Kidney (tissue), 14 donors: ENCODE measurements around the gene C19orf85. TPM values are rescaled to one million over a fixed set of nuclear protein-coding genes. Genes with fewer than 3 reads are reported as not detected.

Experiments
- DNase-seq, 5 donors: peaks; one replicate each; pipeline ENCODE4 v3.0.0-alpha.2; 2013 to 2020
- FAIRE-seq: peaks from 2 replicates; lab custom pipeline; 2012; peaks lifted over from hg19 to GRCh38; lab: Jason Lieb, UNC
- H3K27ac ChIP-seq, 2 donors: one replicate each; pipeline ENCODE4 v1.7.0; 2013; ENCODE audit warnings: low read depth in 2 of 2, low read length in 2 of 2, inconsistent platforms in 1 of 2
- H3K27me3 ChIP-seq: one replicate; pipeline ENCODE4 v1.7.1; 2013; ENCODE audit warnings: low read length, inconsistent platforms; ENCODE audit not compliant: control insufficient read depth, insufficient read depth
- H3K36me3 ChIP-seq, 3 donors: one replicate each; pipeline versions ENCODE4 v1.7.0 to v1.7.1; 2013; ENCODE audit warnings: low read length in 3 of 3, control low read depth in 1 of 3, inconsistent platforms in 1 of 3; ENCODE audit not compliant: insufficient read depth in 3 of 3, control insufficient read depth in 2 of 3
- H3K4me1 ChIP-seq, 3 donors: one replicate each; pipeline versions ENCODE4 v1.7.0 to v1.7.1; 2013; ENCODE audit warnings: low read length in 3 of 3, inconsistent platforms in 1 of 3, low read depth in 1 of 3; ENCODE audit not compliant: control insufficient read depth in 2 of 3, insufficient read depth in 2 of 3
- H3K4me3 ChIP-seq, 3 donors: one replicate each; pipeline versions ENCODE4 v1.7.0 to v1.8.1; 2013; ENCODE audit warnings: low read length in 3 of 3, control low read depth in 1 of 3, inconsistent platforms in 1 of 3
- H3K9ac ChIP-seq, 3 donors: one replicate each; pipeline versions ENCODE4 v1.7.0 to v1.7.1; 2013; ENCODE audit warnings: low read length in 3 of 3, control low read depth in 1 of 3, inconsistent platforms in 1 of 3
- H3K9me3 ChIP-seq, 3 donors: one replicate each; pipeline versions ENCODE4 v1.7.0 to v1.7.1; 2013; ENCODE audit warnings: low read length in 3 of 3, control low read depth in 1 of 3, inconsistent platforms in 1 of 3; ENCODE audit not compliant: control insufficient read depth in 2 of 3, insufficient read depth in 1 of 3
- intact Hi-C: fragments of 100-400 bp; cut with DNase I; formaldehyde crosslinking; loops from one replicate; pipeline ENCODE4 v1.11.1; 2022
- polyA plus RNA-seq: library from polyadenylated mRNA; stranded (reverse); fragments of 350-450 nt; fragmentation: Illumina TruSeq; extraction: RNeasy Lipid Tissue Mini Kit (QIAGEN cat#74804); gene quantifications from one replicate; pipeline ENCODE4 v1.2.3, GENCODE V29; 2014; ENCODE audit warnings: low read depth, low replicate concordance; ENCODE audit not compliant: insufficient read depth
- total RNA-seq: library from RNA; stranded (reverse); fragmentation: NEBNext Ultra II Directional; extraction: Animal tissue kit (Norgen Biotek cat#: 25700); gene quantifications from one replicate; pipeline ENCODE4 v1.2.1, GENCODE V29; 2021
- TF ChIP-seq, protein P1 (sequence below): IDR thresholded peaks from 3 replicates; pipeline ENCODE4 v1.5.1; 2012; ENCODE audit warnings: mild to moderate bottlenecking, moderate library complexity, borderline replicate concordance; ENCODE audit not compliant: insufficient read depth; ENCODE audit errors: extremely low read depth
- donor health status: control.
- donor health status: control.
- donor health status: control.
- donor health status: control.
- donor health status: control.
- donor health status: DM: yes; HTN: yes; CAD: no.
- donor health status: Normal renal cell carcinoma (clear cell type).

The C19orf85 gene
- total and polyA plus RNA-seq, 2 donors from 2014 or later: not detected

DNA sequence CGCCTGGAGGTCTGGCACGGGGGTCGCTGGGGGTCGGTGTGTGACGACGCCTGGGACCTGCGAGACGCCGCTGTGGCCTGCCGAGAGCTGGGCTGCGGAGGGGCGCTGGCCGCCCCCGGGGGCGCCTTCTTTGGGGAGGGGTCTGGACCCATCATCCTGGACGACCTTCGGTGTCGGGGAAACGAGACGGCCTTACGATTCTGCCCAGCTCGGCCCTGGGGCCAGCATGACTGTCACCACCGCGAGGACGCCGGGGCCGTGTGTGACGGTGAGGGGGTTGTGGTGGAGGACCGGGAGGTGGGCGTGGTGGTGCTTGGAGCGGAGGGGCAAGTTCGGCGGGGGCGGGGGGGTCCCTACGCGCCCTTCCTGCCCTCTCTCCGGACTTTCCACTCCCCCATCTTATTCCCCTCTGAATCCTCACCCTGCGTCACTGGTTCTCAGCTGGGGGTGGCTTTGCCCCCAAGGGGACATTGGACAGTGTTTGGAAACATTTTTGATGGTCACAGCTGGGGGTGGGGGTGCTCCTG, 29.2 kb upstream of the C19orf85 start:
- Histone ChIP-seq H3K27me3 (no peaks in the 10 kb centered on the region), H3K36me3 (no peaks in the 10 kb centered on the region), H3K9ac (no peak overlapping the region), H3K27ac (peak overlapping the region; percentile 57 to 68), H3K4me1 (no peaks in the 10 kb centered on the region), H3K4me3 (peak overlapping the region in 1 of 3 donors; percentile 39), H3K9me3 (no peaks in the 10 kb centered on the region)
- intact Hi-C loops: no loop called here
- FAIRE-seq (no peak), DNase-seq (peak in 1 of 5 donors; percentile 82)
- TF ChIP-seq, protein P1, sequence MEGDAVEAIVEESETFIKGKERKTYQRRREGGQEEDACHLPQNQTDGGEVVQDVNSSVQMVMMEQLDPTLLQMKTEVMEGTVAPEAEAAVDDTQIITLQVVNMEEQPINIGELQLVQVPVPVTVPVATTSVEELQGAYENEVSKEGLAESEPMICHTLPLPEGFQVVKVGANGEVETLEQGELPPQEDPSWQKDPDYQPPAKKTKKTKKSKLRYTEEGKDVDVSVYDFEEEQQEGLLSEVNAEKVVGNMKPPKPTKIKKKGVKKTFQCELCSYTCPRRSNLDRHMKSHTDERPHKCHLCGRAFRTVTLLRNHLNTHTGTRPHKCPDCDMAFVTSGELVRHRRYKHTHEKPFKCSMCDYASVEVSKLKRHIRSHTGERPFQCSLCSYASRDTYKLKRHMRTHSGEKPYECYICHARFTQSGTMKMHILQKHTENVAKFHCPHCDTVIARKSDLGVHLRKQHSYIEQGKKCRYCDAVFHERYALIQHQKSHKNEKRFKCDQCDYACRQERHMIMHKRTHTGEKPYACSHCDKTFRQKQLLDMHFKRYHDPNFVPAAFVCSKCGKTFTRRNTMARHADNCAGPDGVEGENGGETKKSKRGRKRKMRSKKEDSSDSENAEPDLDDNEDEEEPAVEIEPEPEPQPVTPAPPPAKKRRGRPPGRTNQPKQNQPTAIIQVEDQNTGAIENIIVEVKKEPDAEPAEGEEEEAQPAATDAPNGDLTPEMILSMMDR: no peak

DNA sequence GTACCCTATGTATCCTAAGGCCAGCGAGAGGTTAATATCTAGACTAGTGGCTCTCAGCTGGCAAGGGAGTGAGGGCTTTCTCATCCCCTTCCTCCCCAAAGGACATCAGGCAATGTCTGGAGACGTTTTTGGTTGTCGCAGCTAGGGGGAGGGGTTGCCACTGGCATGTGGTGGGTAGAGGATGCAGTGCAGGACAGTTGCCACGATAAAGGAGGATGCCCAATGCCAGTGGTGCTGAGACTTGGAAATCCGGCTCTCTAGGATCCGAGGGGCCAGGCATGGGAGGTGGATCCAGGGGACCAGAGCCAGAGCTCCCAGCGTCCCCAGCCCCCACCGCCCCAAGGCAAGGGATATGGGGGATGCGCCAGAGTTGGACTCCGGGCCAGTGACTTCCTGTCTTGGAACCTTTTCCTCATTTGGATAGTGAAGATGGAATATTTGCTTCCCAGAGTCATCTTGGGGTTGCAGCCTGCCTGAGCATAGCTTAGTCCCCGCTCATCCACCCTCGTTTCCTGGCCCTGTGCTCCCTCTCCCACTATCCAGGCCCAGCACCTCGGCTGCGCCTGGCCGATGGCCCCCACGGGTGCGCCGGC, 28.6 kb upstream of the C19orf85 start:
- H3K9me3 ChIP-seq: no peaks in the 10 kb centered on the region
- no peaks in the 10 kb centered on the region for H3K27me3 ChIP-seq
- intact Hi-C loops: no loop called here
- H3K9ac ChIP-seq: no peak overlapping the region
- DNase-seq (peak in 1 of 5 donors; percentile 62), FAIRE-seq (no peak)
- TF ChIP-seq, protein P1: no peak
- H3K36me3 ChIP-seq: no peaks in the 10 kb centered on the region
- H3K4me3 ChIP-seq: no peak overlapping the region
- no peaks in the 10 kb centered on the region for H3K4me1 ChIP-seq
- H3K27ac ChIP-seq: peak overlapping the region; percentile 57 to 60

DNA sequence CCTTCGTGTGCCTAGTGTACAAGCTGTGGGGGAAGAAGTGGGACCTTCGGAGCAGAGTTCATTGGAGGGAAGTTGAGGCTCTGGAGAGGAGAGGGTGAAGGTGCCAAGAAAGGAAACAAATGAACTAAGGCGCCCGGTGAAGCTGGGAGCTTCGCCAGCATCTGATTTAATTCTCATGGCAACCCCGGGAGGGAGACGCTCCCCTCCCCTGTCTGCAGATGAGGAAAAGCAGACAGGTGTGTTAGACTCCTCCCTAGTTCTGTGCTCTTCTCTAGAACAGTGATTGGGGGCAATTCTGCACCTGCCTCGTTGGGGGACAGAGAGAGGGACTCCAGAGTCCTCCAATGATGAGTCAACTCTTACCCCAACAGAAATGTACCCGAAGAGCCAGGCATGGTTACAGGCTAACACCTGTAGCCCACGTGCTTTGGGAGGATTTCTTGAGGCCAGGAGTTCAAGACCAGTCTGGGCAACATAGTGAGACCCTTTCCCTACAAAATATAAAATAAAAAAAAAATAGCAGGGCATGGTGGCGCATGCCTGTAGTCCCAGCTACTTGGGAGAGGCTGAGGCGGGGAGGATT, 27.9 kb upstream of the C19orf85 start:
- Histone ChIP-seq H3K9ac (no peak overlapping the region), H3K36me3 (no peaks in the 10 kb centered on the region), H3K27me3 (no peaks in the 10 kb centered on the region), H3K4me3 (no peak overlapping the region), H3K9me3 (no peaks in the 10 kb centered on the region), H3K4me1 (peaks cover 0 to 4% (median 0%) of the 10 kb centered on the region in 3 donors), H3K27ac (no peak overlapping the region)
- intact Hi-C loops: no loop called here
- FAIRE-seq: no peak
- DNase-seq: no peak
- TF ChIP-seq, protein P1: no peak
